PFSK-1 (cell line): Measurements from ENCODE around the gene STK33.

Experiments
- FOXP2 ChIP-seq: optimal IDR thresholded peaks from 2 replicates; pipeline ENCODE3; 2011; ENCODE audit warnings: borderline replicate concordance, control low read depth, inconsistent platforms; ENCODE audit not compliant: insufficient read depth; ENCODE audit errors: extremely low read length, extremely low read depth
- POLR2AphosphoS5 ChIP-seq: IDR thresholded peaks from 2 replicates; pipeline ENCODE4 v1.6.1; 2012; ENCODE audit warnings: low read depth, mild to moderate bottlenecking, control low read depth, low read length, moderate library complexity
- REST ChIP-seq, 2 experiments: IDR thresholded peaks; 2 replicates each; pipeline versions ENCODE4 v1.6.1 to v1.8.0; 2011 to 2012; ENCODE audit warnings: low read depth in 2 of 2, low read length in 2 of 2, control low read depth in 1 of 2, inconsistent platforms in 1 of 2, mild to moderate bottlenecking in 1 of 2, moderate library complexity in 1 of 2; ENCODE audit not compliant: insufficient read depth in 1 of 2
- SIN3A ChIP-seq: IDR thresholded peaks from 2 replicates; pipeline ENCODE4 v1.6.1; 2012; ENCODE audit warnings: mild to moderate bottlenecking, low read length, moderate library complexity, borderline replicate concordance; ENCODE audit not compliant: insufficient read depth
- TAF1 ChIP-seq: IDR thresholded peaks from 2 replicates; pipeline ENCODE4 v1.6.1; 2012; ENCODE audit warnings: low read length, control low read depth, borderline replicate concordance; ENCODE audit not compliant: insufficient read depth

Gene STK33

GRCh38 chr11:8574798-8575197 is 19.2 kb downstream of the STK33 start:
- TF ChIP-seq FOXP2 = no peak
- no peak for TF ChIP-seq SIN3A
- no peak for TF ChIP-seq TAF1
- no peak for TF ChIP-seq POLR2AphosphoS5
- no peak for TF ChIP-seq REST (IDR thresholded peaks at IDR 0.05; ENCODE audit: insufficient read depth in 1 of 2, low read depth in 2 of 2, low read length in 2 of 2)

GRCh38 chr11:8573777-8574176 is 20.3 kb downstream of the STK33 start:
- no peak for TF ChIP-seq REST (IDR thresholded peaks at IDR 0.05; ENCODE audit: insufficient read depth in 1 of 2, low read depth in 2 of 2, low read length in 2 of 2)
- no peak for TF ChIP-seq SIN3A
- TF ChIP-seq POLR2AphosphoS5 = no peak
- TF ChIP-seq FOXP2 = no peak
- TF ChIP-seq TAF1 = no peak

- TF ChIP-seq TAF1 = no peak
- TF ChIP-seq FOXP2 = no peak
- TF ChIP-seq SIN3A = no peak
- TF ChIP-seq POLR2AphosphoS5 = no peak
- no peak for TF ChIP-seq REST (IDR thresholded peaks at IDR 0.05; ENCODE audit: insufficient read depth in 1 of 2, low read depth in 2 of 2, low read length in 2 of 2)
Observed at GRCh38 chr11:8567602-8568198, 26.3 kb downstream of the STK33 start.

GRCh38 chr11:8566613-8567210 is 27.3 kb downstream of the STK33 start:
- TF ChIP-seq POLR2AphosphoS5 (no peak), FOXP2 (no peak)

GRCh38 chr11:8564526-8564925 is 29.5 kb downstream of the STK33 start:
- no peak for TF ChIP-seq FOXP2
- no peak for TF ChIP-seq REST (IDR thresholded peaks at IDR 0.05; ENCODE audit: insufficient read depth in 1 of 2, low read depth in 2 of 2, low read length in 2 of 2)
- TF ChIP-seq SIN3A = no peak
- TF ChIP-seq POLR2AphosphoS5 = no peak
- TF ChIP-seq TAF1 = no peak
